HEK293T (cell line): ENCODE results near the gene IAH1.

Source experiments
- BHLHE40 ChIP-seq: fragments of 450-650 bp; IDR thresholded peaks from 2 replicates; pipeline ENCODE4 v1.6.1; 2016; ENCODE audit warnings: mild to moderate bottlenecking, moderate library complexity, borderline replicate concordance
- FOXK2 ChIP-seq: fragments of 450-650 bp; IDR thresholded peaks from 2 replicates; pipeline ENCODE4 v1.6.1; 2016; ENCODE audit warnings: mild to moderate bottlenecking
- FOXM1 ChIP-seq: fragments of 450-650 bp; IDR thresholded peaks from 2 replicates; pipeline ENCODE4 v1.6.1; 2017; ENCODE audit warnings: mild to moderate bottlenecking, borderline replicate concordance
- L3MBTL2 ChIP-seq: fragments of 450-650 bp; conservative IDR thresholded peaks from 2 replicates; pipeline ENCODE4 v1.6.1; 2016; ENCODE audit warnings: mild to moderate bottlenecking
- NFRKB ChIP-seq: fragments of 450-650 bp; IDR thresholded peaks from 2 replicates; pipeline ENCODE4 v1.6.1; 2016; ENCODE audit warnings: mild to moderate bottlenecking, moderate library complexity
- SP1 ChIP-seq: fragments of 450-650 bp; IDR thresholded peaks from 2 replicates; pipeline ENCODE4 v1.6.1; 2017
- SUZ12 ChIP-seq: fragments of 450-650 bp; IDR thresholded peaks from 2 replicates; pipeline ENCODE4 v1.6.1; 2016; ENCODE audit warnings: mild to moderate bottlenecking
- TARDBP ChIP-seq: fragments of 450-650 bp; IDR thresholded peaks from 2 replicates; pipeline ENCODE4 v1.6.1; 2016

- TF ChIP-seq SUZ12 (no peak), NFRKB (no peak), BHLHE40 (no peak), L3MBTL2 (no peak), FOXK2 (no peak), FOXM1 (no peak), SP1 (no peak), TARDBP (no peak)
Measured at GRCh38 chr2:9466147-9466683, 8.1 kb upstream of the IAH1 start.
